ENCODE measurements around the gene PPIF.

The PPIF gene

GRCh38 chr10:79384773-79385391, 37.6 kb downstream of the PPIF start:
- Histone ChIP-seq H3K9me3 (replicated peaks in 1 of 2; ENCODE audit: control insufficient read depth in 2 of 2, insufficient read depth in 1 of 2, low read depth in 1 of 2, low read length in 2 of 2) (no peaks in the 10 kb centered on the region), H4K8ac (ENCODE audit: low read depth, low read length) (no peak overlapping the region), H3K27ac (replicated peaks; ENCODE audit: low read length) (no peak overlapping the region), H3K4me1 (ENCODE audit: control insufficient read depth in 2 of 2, insufficient read depth in 1 of 2, low read depth in 1 of 2, low read length in 2 of 2) (peaks cover 1 to 12% of the 10 kb centered on the region in 2 donors), H3K23ac (ENCODE audit: low read depth, low read length, poor library complexity) (no peak overlapping the region), H2BK120ac (ENCODE audit: low read depth, low read length) (no peak overlapping the region), H3K18ac (ENCODE audit: low read length) (no peak overlapping the region), H3K36me3 (replicated peaks in 1 of 2; ENCODE audit: control insufficient read depth in 2 of 2, insufficient read depth in 2 of 2, low read length in 2 of 2) (peaks cover 0 to 2% of the 10 kb centered on the region in 2 donors), H3K4ac (ENCODE audit: low read length) (no peak overlapping the region), H3K9ac (ENCODE audit: low read depth, low read length, poor library complexity) (no peak overlapping the region), H3K4me3 (ENCODE audit: low read length in 2 of 2) (no peak overlapping the region), H3K79me1 (ENCODE audit: low read depth, low read length) (no peaks in the 10 kb centered on the region), H3K4me2 (ENCODE audit: insufficient read depth, low read length, poor library complexity, severe bottlenecking) (no peak overlapping the region), H3K27me3 (ENCODE audit: control insufficient read depth in 3 of 3, insufficient read depth in 3 of 3, low read depth in 1 of 3, low read length in 3 of 3) (no peaks in the 10 kb centered on the region), H2AK5ac (ENCODE audit: low read depth, low read length) (no peak overlapping the region), H2AFZ (ENCODE audit: low read length) (no peak overlapping the region), H2BK15ac (ENCODE audit: low read length) (no peak overlapping the region), H4K91ac (ENCODE audit: low read depth, low read length, poor library complexity) (no peak overlapping the region), H2BK12ac (ENCODE audit: low read length) (no peak overlapping the region), H3K14ac (ENCODE audit: low read length) (no peak overlapping the region), H2BK5ac (ENCODE audit: low read length) (no peak overlapping the region)
- DNase-seq (ENCODE audit: low spot score) = no peak
- WGBS, 2 donors (ENCODE audit: extremely low coverage in 2 of 2, insufficient read length in 2 of 2, insufficient replicate concordance in 1 of 2) = no CpG with 5 or more reads among the region's 14 CpGs

GRCh38 chr10:79385392-79385795, 38.1 kb downstream of the PPIF start:
- H3K18ac ChIP-seq (ENCODE audit: low read length) = peak overlapping the region; percentile 66
- H3K27ac ChIP-seq (replicated peaks; ENCODE audit: low read length) = no peak overlapping the region
- H3K23ac ChIP-seq (ENCODE audit: low read depth, low read length, poor library complexity) = no peak overlapping the region
- no peaks in the 10 kb centered on the region for H3K27me3 ChIP-seq (ENCODE audit: control insufficient read depth in 3 of 3, insufficient read depth in 3 of 3, low read depth in 1 of 3, low read length in 3 of 3)
- no peak overlapping the region for H2BK15ac ChIP-seq (ENCODE audit: low read length)
- DNase-seq (ENCODE audit: low spot score) = no peak
- H2AFZ ChIP-seq (ENCODE audit: low read length) = no peak overlapping the region
- H2BK5ac ChIP-seq (ENCODE audit: low read length) = no peak overlapping the region
- H4K8ac ChIP-seq (ENCODE audit: low read depth, low read length) = no peak overlapping the region
- H3K36me3 ChIP-seq (replicated peaks in 1 of 2; ENCODE audit: control insufficient read depth in 2 of 2, insufficient read depth in 2 of 2, low read length in 2 of 2) = peaks cover 0 to 2% of the 10 kb centered on the region in 2 donors
- H2BK12ac ChIP-seq (ENCODE audit: low read length) = no peak overlapping the region
- H4K91ac ChIP-seq (ENCODE audit: low read depth, low read length, poor library complexity) = no peak overlapping the region
- H2BK120ac ChIP-seq (ENCODE audit: low read depth, low read length) = no peak overlapping the region
- H3K4me3 ChIP-seq (ENCODE audit: low read length in 2 of 2) = no peak overlapping the region
- no peak overlapping the region for H3K9ac ChIP-seq (ENCODE audit: low read depth, low read length, poor library complexity)
- no peaks in the 10 kb centered on the region for H3K9me3 ChIP-seq (replicated peaks in 1 of 2; ENCODE audit: control insufficient read depth in 2 of 2, insufficient read depth in 1 of 2, low read depth in 1 of 2, low read length in 2 of 2)
- no peak overlapping the region for H3K4me2 ChIP-seq (ENCODE audit: insufficient read depth, low read length, poor library complexity, severe bottlenecking)
- no CpG with 5 or more reads among the region's 9 CpGs for WGBS, 2 donors (ENCODE audit: extremely low coverage in 2 of 2, insufficient read length in 2 of 2, insufficient replicate concordance in 1 of 2)
- H3K14ac ChIP-seq (ENCODE audit: low read length) = peak overlapping the region; percentile 75
- H3K4me1 ChIP-seq (ENCODE audit: control insufficient read depth in 2 of 2, insufficient read depth in 1 of 2, low read depth in 1 of 2, low read length in 2 of 2) = peaks cover 1 to 12% of the 10 kb centered on the region in 2 donors
- no peak overlapping the region for H2AK5ac ChIP-seq (ENCODE audit: low read depth, low read length)
- no peak overlapping the region for H3K4ac ChIP-seq (ENCODE audit: low read length)
- no peaks in the 10 kb centered on the region for H3K79me1 ChIP-seq (ENCODE audit: low read depth, low read length)

- H3K14ac ChIP-seq (ENCODE audit: low read length) = peak overlapping the region; percentile 75
- H2BK5ac ChIP-seq (ENCODE audit: low read length) = no peak overlapping the region
- no peak overlapping the region for H3K4me3 ChIP-seq (ENCODE audit: low read length in 2 of 2)
- H3K79me1 ChIP-seq (ENCODE audit: low read depth, low read length) = no peaks in the 10 kb centered on the region
- H3K4me2 ChIP-seq (ENCODE audit: insufficient read depth, low read length, poor library complexity, severe bottlenecking) = no peak overlapping the region
- H4K8ac ChIP-seq (ENCODE audit: low read depth, low read length) = no peak overlapping the region
- no peak overlapping the region for H2AFZ ChIP-seq (ENCODE audit: low read length)
- peak overlapping the region; percentile 62 for H2AK5ac ChIP-seq (ENCODE audit: low read depth, low read length)
- no peak overlapping the region for H2BK15ac ChIP-seq (ENCODE audit: low read length)
- no peaks in the 10 kb centered on the region for H3K27me3 ChIP-seq (ENCODE audit: control insufficient read depth in 3 of 3, insufficient read depth in 3 of 3, low read depth in 1 of 3, low read length in 3 of 3)
- H3K23ac ChIP-seq (ENCODE audit: low read depth, low read length, poor library complexity) = peak overlapping the region; percentile 61
- no peak for DNase-seq (ENCODE audit: low spot score)
- no CpG with 5 or more reads among the region's 28 CpGs for WGBS, 2 donors (ENCODE audit: extremely low coverage in 2 of 2, insufficient read length in 2 of 2, insufficient replicate concordance in 1 of 2)
- H2BK12ac ChIP-seq (ENCODE audit: low read length) = no peak overlapping the region
- H3K9ac ChIP-seq (ENCODE audit: low read depth, low read length, poor library complexity) = no peak overlapping the region
- no peak overlapping the region for H3K4ac ChIP-seq (ENCODE audit: low read length)
- H3K18ac ChIP-seq (ENCODE audit: low read length) = peak overlapping the region; percentile 67
- peaks cover 1 to 11% of the 10 kb centered on the region in 2 donors for H3K4me1 ChIP-seq (ENCODE audit: control insufficient read depth in 2 of 2, insufficient read depth in 1 of 2, low read depth in 1 of 2, low read length in 2 of 2)
- no peak overlapping the region for H2BK120ac ChIP-seq (ENCODE audit: low read depth, low read length)
- H3K27ac ChIP-seq (replicated peaks; ENCODE audit: low read length) = no peak overlapping the region
- peaks cover 0 to 2% of the 10 kb centered on the region in 2 donors for H3K36me3 ChIP-seq (replicated peaks in 1 of 2; ENCODE audit: control insufficient read depth in 2 of 2, insufficient read depth in 2 of 2, low read length in 2 of 2)
- H3K9me3 ChIP-seq (replicated peaks in 1 of 2; ENCODE audit: control insufficient read depth in 2 of 2, insufficient read depth in 1 of 2, low read depth in 1 of 2, low read length in 2 of 2) = no peaks in the 10 kb centered on the region
- no peak overlapping the region for H4K91ac ChIP-seq (ENCODE audit: low read depth, low read length, poor library complexity)
Measured at GRCh38 chr10:79385804-79386531, 38.7 kb downstream of the PPIF start.

GRCh38 chr10:79386637-79387465, 39.6 kb downstream of the PPIF start:
- Histone ChIP-seq H3K4ac (ENCODE audit: low read length) (peak overlapping the region; percentile 28), H2BK12ac (ENCODE audit: low read length) (no peak overlapping the region), H2AFZ (ENCODE audit: low read length) (no peak overlapping the region), H3K4me1 (ENCODE audit: control insufficient read depth in 2 of 2, insufficient read depth in 1 of 2, low read depth in 1 of 2, low read length in 2 of 2) (peaks cover 0 to 7% of the 10 kb centered on the region in 2 donors), H2AK5ac (ENCODE audit: low read depth, low read length) (peak overlapping the region; percentile 62), H3K18ac (ENCODE audit: low read length) (peak overlapping the region; percentile 51), H4K8ac (ENCODE audit: low read depth, low read length) (no peak overlapping the region), H3K27me3 (ENCODE audit: control insufficient read depth in 3 of 3, insufficient read depth in 3 of 3, low read depth in 1 of 3, low read length in 3 of 3) (no peaks in the 10 kb centered on the region), H2BK120ac (ENCODE audit: low read depth, low read length) (no peak overlapping the region), H2BK15ac (ENCODE audit: low read length) (peak overlapping the region; percentile 30), H3K9ac (ENCODE audit: low read depth, low read length, poor library complexity) (no peak overlapping the region), H3K4me2 (ENCODE audit: insufficient read depth, low read length, poor library complexity, severe bottlenecking) (no peak overlapping the region), H4K91ac (ENCODE audit: low read depth, low read length, poor library complexity) (no peak overlapping the region), H3K79me1 (ENCODE audit: low read depth, low read length) (no peaks in the 10 kb centered on the region), H3K9me3 (replicated peaks in 1 of 2; ENCODE audit: control insufficient read depth in 2 of 2, insufficient read depth in 1 of 2, low read depth in 1 of 2, low read length in 2 of 2) (no peaks in the 10 kb centered on the region), H3K4me3 (ENCODE audit: low read length in 2 of 2) (peak overlapping the region in 1 of 2 donors; percentile 53), H3K36me3 (replicated peaks in 1 of 2; ENCODE audit: control insufficient read depth in 2 of 2, insufficient read depth in 2 of 2, low read length in 2 of 2) (peaks cover 0 to 2% of the 10 kb centered on the region in 2 donors), H2BK5ac (ENCODE audit: low read length) (peak overlapping the region; percentile 66), H3K14ac (ENCODE audit: low read length) (peak overlapping the region; percentile 85), H3K23ac (ENCODE audit: low read depth, low read length, poor library complexity) (peak overlapping the region; percentile 61), H3K27ac (replicated peaks; ENCODE audit: low read length) (no peak overlapping the region)
- no CpG with 5 or more reads among the region's 24 CpGs for WGBS, 2 donors (ENCODE audit: extremely low coverage in 2 of 2, insufficient read length in 2 of 2, insufficient replicate concordance in 1 of 2)
- no peak for DNase-seq (ENCODE audit: low spot score)
